Measurements from ENCODE around the gene ZNF608.

GRCh38 chr5:124745007-124745927, 1.2 kb downstream of the ZNF608 start:
- TF ChIP-seq CTCF (IDR thresholded peaks at IDR 0.05) (no peak), POLR2A (IDR thresholded peaks at IDR 0.05) (no peak), EP300 (IDR thresholded peaks at IDR 0.05) (no peak)

Data from ovary (tissue), 3 donors.